PC-3 (cell line): ENCODE measurements around the gene USP2. TPM values are rescaled to one million over a fixed set of nuclear protein-coding genes. Genes with fewer than 3 reads are reported as not detected.
"Not testable (repeated sequence)": the region's sequence is repeated elsewhere in the genome, so short reads cannot be mapped to it uniquely, and the experiment has no call there.

Experiments used
- ATAC-seq: fragments of 200-7000 bp; cut with Tn5 transposase; 2 replicates; pipeline ENCODE4 v1.9.1; 2020; ENCODE audit warnings: mild to moderate bottlenecking, moderate library complexity
- BruUV-seq: library from RNA; stranded (reverse); fragments of 400-500 nt; replicated peaks from 2 replicates; lab custom pipeline; 2021; lab: Mats Ljungman, UMichigan
- CTCF ChIA-PET: fragments of 300-600 bp; sonication (Branson Sonifier 250); formaldehyde crosslinking; loops from one replicate; lab custom pipeline; 2022; ENCODE audit warnings: antibody characterized with exemption; lab: Charles Lee
- POLR2A ChIA-PET: fragments of 300-600 bp; sonication (Branson Sonifier 250); formaldehyde crosslinking; loops from one replicate; lab custom pipeline; 2022; ENCODE audit warnings: antibody characterized with exemption; ENCODE audit not compliant: unreplicated experiment; lab: Charles Lee
- DNase-seq: peaks from one replicate; pipeline ENCODE4 v3.0.0-alpha.2; 2015
- H2AFZ ChIP-seq: fragments of 300-600 bp; sonication (generic); 2 replicates; pipeline ENCODE4 v1.6.0; 2016; ENCODE audit warnings: antibody characterized with exemption, low read length
- H3F3A ChIP-seq: fragments of 300-600 bp; sonication (generic); one replicate; pipeline ENCODE4 v1.6.0; 2017; ENCODE audit warnings: antibody characterized with exemption, low read length, control low read depth, mild to moderate bottlenecking; ENCODE audit not compliant: unreplicated experiment
- H3K27ac ChIP-seq: fragments of 300-600 bp; sonication (generic); 2 replicates; pipeline ENCODE4 v1.5.1; 2016; ENCODE audit warnings: mild to moderate bottlenecking, low read length
- H3K27me3 ChIP-seq: fragments of 300-600 bp; sonication (generic); 2 replicates; pipeline ENCODE4 v1.6.1; 2016; ENCODE audit warnings: low read length, mixed read lengths
- H3K36me3 ChIP-seq: fragments of 300-600 bp; sonication (generic); 2 replicates; pipeline ENCODE4 v1.6.1; 2016; ENCODE audit warnings: low read depth, mixed run types, low read length, mixed read lengths
- H3K4me1 ChIP-seq: fragments of 300-600 bp; sonication (generic); 2 replicates; pipeline ENCODE4 v1.5.1; 2016; ENCODE audit warnings: low read length; ENCODE audit not compliant: insufficient read depth
- H3K4me2 ChIP-seq: fragments of 300-600 bp; sonication (generic); 2 replicates; pipeline ENCODE4 v1.6.0; 2016; ENCODE audit warnings: low read length
- H3K4me3 ChIP-seq: fragments of 300-600 bp; sonication (generic); 2 replicates; pipeline ENCODE4 v1.5.1; 2016; ENCODE audit warnings: mild to moderate bottlenecking, low read length, mixed read lengths
- H3K79me2 ChIP-seq: fragments of 300-600 bp; sonication (generic); 2 replicates; pipeline ENCODE4 v1.6.1; 2017; ENCODE audit warnings: low read length, mixed read lengths
- H3K9ac ChIP-seq: fragments of 300-600 bp; sonication (generic); 2 replicates; pipeline ENCODE4 v1.6.0; 2016; ENCODE audit warnings: mild to moderate bottlenecking, low read length
- H3K9me2 ChIP-seq: fragments of 300-600 bp; sonication (generic); replicated peaks from 2 replicates; pipeline ENCODE4 v1.6.1; 2016; ENCODE audit warnings: mixed run types, low read length, mixed read lengths
- H3K9me3 ChIP-seq: fragments of 300-600 bp; sonication (generic); 2 replicates; pipeline ENCODE4 v1.6.1; 2016; ENCODE audit warnings: low read length, mixed read lengths
- H4K20me1 ChIP-seq: fragments of 300-600 bp; sonication (generic); 2 replicates; pipeline ENCODE4 v1.6.1; 2016; ENCODE audit warnings: low read length, mixed read lengths
- CTCF ChIP-seq: fragments of 300-600 bp; sonication (generic); conservative IDR thresholded peaks from 2 replicates; pipeline ENCODE4 v1.5.1; 2017; ENCODE audit warnings: antibody characterized with exemption, low read depth, mild to moderate bottlenecking, low read length
- EZH2 ChIP-seq: fragments of 300-600 bp; sonication (generic); IDR thresholded peaks from one replicate; pipeline ENCODE4 v1.6.1; 2017; ENCODE audit warnings: antibody characterized with exemption, mild to moderate bottlenecking, low read length; ENCODE audit not compliant: unreplicated experiment
- EZH2phosphoT487 ChIP-seq: fragments of 300-600 bp; sonication (generic); IDR thresholded peaks from 2 replicates; pipeline ENCODE4 v1.6.1; 2018; ENCODE audit warnings: mild to moderate bottlenecking, antibody characterized with exemption, low read length, borderline replicate concordance
- intact Hi-C: fragments of 100-400 bp; cut with micrococcal nuclease; formaldehyde crosslinking; loops from 2 replicates; pipeline ENCODE4 v1.9.0; 2023
- total RNA-seq: library from RNA; depleted of rRNA; stranded (reverse); fragments of >200 nt; gene quantifications from 2 replicates; pipeline ENCODE4 v1.2.3, GENCODE V29; 2014

The USP2 gene
- total RNA-seq, 1 experiment from 2014 or later, result 1.8 TPM

- H3K4me2 ChIP-seq, result no peak overlapping the region
- H3K27ac ChIP-seq, result no peak overlapping the region
- no peaks in the 10 kb centered on the region for H3K36me3 ChIP-seq
- no TSS peak for BruUV-seq
- no peaks in the 10 kb centered on the region for H3K9me2 ChIP-seq
- H3K4me1 ChIP-seq, result no peaks in the 10 kb centered on the region
- DNase-seq (no peak), ATAC-seq (no peak)
- H3K9me3 ChIP-seq, result no peaks in the 10 kb centered on the region
- no peak overlapping the region for H3K4me3 ChIP-seq
- POLR2A ChIA-PET, result no interaction called here
- CTCF ChIA-PET, result no interaction called here
- no peaks in the 10 kb centered on the region for H4K20me1 ChIP-seq
- no peak overlapping the region for H2AFZ ChIP-seq
- H3K79me2 ChIP-seq, result no peaks in the 10 kb centered on the region
- no peaks in the 10 kb centered on the region for H3F3A ChIP-seq
- no peaks in the 10 kb centered on the region for H3K27me3 ChIP-seq
- TF ChIP-seq EZH2phosphoT487 (no peak), CTCF (no peak), EZH2 (no peak)
- H3K9ac ChIP-seq, result no peak overlapping the region
- intact Hi-C loops, result no loop called here
Observed at GRCh38 chr11:119409731-119410130, 28.2 kb upstream of the USP2 start.

- no peak overlapping the region for H3K4me2 ChIP-seq
- no peaks in the 10 kb centered on the region for H3K36me3 ChIP-seq
- H3K9me2 ChIP-seq, result no peaks in the 10 kb centered on the region
- intact Hi-C loops, result no loop called here
- H3K27ac ChIP-seq, result no peak overlapping the region
- H3K4me3 ChIP-seq, result no peak overlapping the region
- no peaks in the 10 kb centered on the region for H3K27me3 ChIP-seq
- H2AFZ ChIP-seq, result no peak overlapping the region
- peaks cover 4% of the 10 kb centered on the region; the same call in 1 of the 2 replicates for H3K9me3 ChIP-seq
- DNase-seq, result no peak
- BruUV-seq, result no TSS peak
- no peaks in the 10 kb centered on the region for H3K4me1 ChIP-seq
- no peaks in the 10 kb centered on the region for H3K79me2 ChIP-seq
- CTCF ChIA-PET, result no interaction called here
- H4K20me1 ChIP-seq, result no peaks in the 10 kb centered on the region
- no peaks in the 10 kb centered on the region for H3F3A ChIP-seq
- no peak for ATAC-seq
- no peak overlapping the region for H3K9ac ChIP-seq
- TF ChIP-seq CTCF (no peak), EZH2phosphoT487 (no peak), EZH2 (no peak)
- POLR2A ChIA-PET, result no interaction called here
Observed at GRCh38 chr11:119406005-119406404, 24.5 kb upstream of the USP2 start.

GRCh38 chr11:119405448-119405847 is 24.0 kb upstream of the USP2 start:
- H3K9ac ChIP-seq, H3K36me3 ChIP-seq, BruUV-seq, CTCF ChIA-PET, POLR2A ChIA-PET, H3K4me1 ChIP-seq, H3K4me3 ChIP-seq, H3K4me2 ChIP-seq, H3K79me2 ChIP-seq, H3K27me3 ChIP-seq, DNase-seq, ATAC-seq, H3K27ac ChIP-seq, H3K9me3 ChIP-seq, H4K20me1 ChIP-seq, H3K9me2 ChIP-seq, H2AFZ ChIP-seq, H3F3A ChIP-seq, intact Hi-C loops: not testable (repeated sequence)
